Gastrocnemius medialis (tissue), 4 donors: ENCODE measurements around the gene PIEZO1.

Experiments
- POLR2A ChIP-seq, 2 donors: fragments of 450-650 bp; IDR thresholded peaks; one replicate each; pipeline ENCODE4 v1.6.1; 2017; ENCODE audit warnings: antibody characterized with exemption in 2 of 2, mild to moderate bottlenecking in 2 of 2, moderate library complexity in 2 of 2
- TF ChIP-seq, protein P1 (sequence below), 5 experiments: fragments of 450-650 bp in 3 of 5; fragments of 200-600 bp in 2 of 5; sonication (generic) in 2 of 5; IDR thresholded peaks in 4 of 5; conservative IDR thresholded peaks in 1 of 5; 1 replicate in 4 of 5; 2 replicates in 1 of 5; pipeline ENCODE4 v1.5.1; 2016 to 2019; ENCODE audit warnings: antibody characterized with exemption in 5 of 5, mild to moderate bottlenecking in 3 of 5, moderate library complexity in 3 of 5

DNA sequence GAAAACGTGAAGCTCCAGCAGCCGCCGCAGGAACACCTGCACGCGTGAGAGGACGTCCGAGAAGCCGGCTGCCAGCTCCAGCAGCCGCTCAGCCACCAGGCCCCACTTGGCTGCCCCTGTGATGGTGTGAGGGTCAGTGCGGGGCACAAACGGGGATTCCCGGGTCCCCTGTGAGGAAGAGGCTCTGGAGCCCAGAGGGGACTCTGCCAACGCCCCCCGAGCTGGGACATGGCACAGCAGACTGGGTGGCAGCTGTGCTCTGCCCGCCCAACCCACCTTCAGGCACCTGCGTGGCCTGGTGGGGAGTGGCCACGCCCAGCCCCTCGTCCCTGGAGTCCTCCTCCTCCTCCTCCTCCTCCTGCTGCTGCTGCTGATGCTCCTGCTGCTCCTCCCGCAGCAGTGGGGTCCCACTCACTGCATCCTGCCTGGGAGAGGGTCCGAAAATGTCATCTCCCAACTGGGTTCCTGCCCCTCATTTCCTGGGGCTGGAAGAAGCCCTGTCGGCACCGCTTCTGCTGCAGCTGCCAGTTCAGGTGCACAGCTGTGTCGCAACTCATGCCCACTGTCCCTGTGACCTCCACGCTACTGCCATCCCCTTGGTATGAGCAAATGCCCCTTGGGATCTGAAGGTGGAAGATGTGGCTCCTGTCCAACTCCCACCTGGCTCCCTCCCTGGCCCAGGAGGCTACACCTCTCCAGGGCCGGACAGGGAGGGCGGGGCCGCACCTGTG lies 51.2 kb downstream of the PIEZO1 start:
- TF ChIP-seq, protein P1, sequence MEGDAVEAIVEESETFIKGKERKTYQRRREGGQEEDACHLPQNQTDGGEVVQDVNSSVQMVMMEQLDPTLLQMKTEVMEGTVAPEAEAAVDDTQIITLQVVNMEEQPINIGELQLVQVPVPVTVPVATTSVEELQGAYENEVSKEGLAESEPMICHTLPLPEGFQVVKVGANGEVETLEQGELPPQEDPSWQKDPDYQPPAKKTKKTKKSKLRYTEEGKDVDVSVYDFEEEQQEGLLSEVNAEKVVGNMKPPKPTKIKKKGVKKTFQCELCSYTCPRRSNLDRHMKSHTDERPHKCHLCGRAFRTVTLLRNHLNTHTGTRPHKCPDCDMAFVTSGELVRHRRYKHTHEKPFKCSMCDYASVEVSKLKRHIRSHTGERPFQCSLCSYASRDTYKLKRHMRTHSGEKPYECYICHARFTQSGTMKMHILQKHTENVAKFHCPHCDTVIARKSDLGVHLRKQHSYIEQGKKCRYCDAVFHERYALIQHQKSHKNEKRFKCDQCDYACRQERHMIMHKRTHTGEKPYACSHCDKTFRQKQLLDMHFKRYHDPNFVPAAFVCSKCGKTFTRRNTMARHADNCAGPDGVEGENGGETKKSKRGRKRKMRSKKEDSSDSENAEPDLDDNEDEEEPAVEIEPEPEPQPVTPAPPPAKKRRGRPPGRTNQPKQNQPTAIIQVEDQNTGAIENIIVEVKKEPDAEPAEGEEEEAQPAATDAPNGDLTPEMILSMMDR (IDR thresholded peaks at IDR 0.05 in 4 of 5, conservative IDR thresholded peaks at IDR 0.05 in 1 of 5), result no peak
- TF ChIP-seq POLR2A (IDR thresholded peaks at IDR 0.05), result no peak
